Nephron progenitor cell (in vitro differentiated cells): Measurements from ENCODE around the gene COL10A1.
"Not testable (repeated sequence)": the region's sequence is repeated elsewhere in the genome, so short reads cannot be mapped to it uniquely, and the experiment has no call there.

Experiments used
- DNase-seq: peaks from one replicate; pipeline ENCODE4 v3.0.0; 2021
- H3K27ac Mint-ChIP-seq: 2 replicates; pipeline ENCODE4 v1.8.0; 2021; ENCODE audit warnings: mild to moderate bottlenecking, moderate library complexity, mixed read lengths
- H3K27me3 Mint-ChIP-seq: 2 replicates; pipeline ENCODE4 v1.8.0; 2021; ENCODE audit warnings: mild to moderate bottlenecking, low read depth, mixed read lengths; ENCODE audit not compliant: poor library complexity
- H3K36me3 Mint-ChIP-seq: 2 replicates; pipeline ENCODE4 v1.8.0; 2021; ENCODE audit warnings: low read depth, mixed read lengths
- H3K4me1 Mint-ChIP-seq: 2 replicates; pipeline ENCODE4 v1.8.0; 2021; ENCODE audit warnings: mixed read lengths
- H3K4me3 Mint-ChIP-seq: 2 replicates; pipeline ENCODE4 v1.8.0; 2021; ENCODE audit warnings: mild to moderate bottlenecking, moderate library complexity, mixed read lengths
- H3K9me3 Mint-ChIP-seq: 2 replicates; pipeline ENCODE4 v1.8.0; 2021; ENCODE audit warnings: mild to moderate bottlenecking, moderate library complexity, mixed read lengths
- TF ChIP-seq, protein P1 (sequence below): fragments of 200-600 bp; sonication (generic); IDR thresholded peaks from 2 replicates; pipeline ENCODE4 v1.5.0; 2021; ENCODE audit warnings: antibody characterized with exemption

COL10A1 gene

GRCh38 chr6:116100419-116101301 is 25.3 kb downstream of the COL10A1 start, which contains the start of gene NT5DC1:
Gene NT5DC1 (plus strand): TSS chr6:116100853. CDS start chr6:116100931, 78 bp downstream.
- peak within 1 kb of the TSS; percentile 97 for H3K27ac Mint-ChIP-seq
- TF ChIP-seq, protein P1, sequence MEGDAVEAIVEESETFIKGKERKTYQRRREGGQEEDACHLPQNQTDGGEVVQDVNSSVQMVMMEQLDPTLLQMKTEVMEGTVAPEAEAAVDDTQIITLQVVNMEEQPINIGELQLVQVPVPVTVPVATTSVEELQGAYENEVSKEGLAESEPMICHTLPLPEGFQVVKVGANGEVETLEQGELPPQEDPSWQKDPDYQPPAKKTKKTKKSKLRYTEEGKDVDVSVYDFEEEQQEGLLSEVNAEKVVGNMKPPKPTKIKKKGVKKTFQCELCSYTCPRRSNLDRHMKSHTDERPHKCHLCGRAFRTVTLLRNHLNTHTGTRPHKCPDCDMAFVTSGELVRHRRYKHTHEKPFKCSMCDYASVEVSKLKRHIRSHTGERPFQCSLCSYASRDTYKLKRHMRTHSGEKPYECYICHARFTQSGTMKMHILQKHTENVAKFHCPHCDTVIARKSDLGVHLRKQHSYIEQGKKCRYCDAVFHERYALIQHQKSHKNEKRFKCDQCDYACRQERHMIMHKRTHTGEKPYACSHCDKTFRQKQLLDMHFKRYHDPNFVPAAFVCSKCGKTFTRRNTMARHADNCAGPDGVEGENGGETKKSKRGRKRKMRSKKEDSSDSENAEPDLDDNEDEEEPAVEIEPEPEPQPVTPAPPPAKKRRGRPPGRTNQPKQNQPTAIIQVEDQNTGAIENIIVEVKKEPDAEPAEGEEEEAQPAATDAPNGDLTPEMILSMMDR = peak; percentile 26
- peak within 1 kb of the TSS; percentile 95 for H3K4me3 Mint-ChIP-seq

DNA sequence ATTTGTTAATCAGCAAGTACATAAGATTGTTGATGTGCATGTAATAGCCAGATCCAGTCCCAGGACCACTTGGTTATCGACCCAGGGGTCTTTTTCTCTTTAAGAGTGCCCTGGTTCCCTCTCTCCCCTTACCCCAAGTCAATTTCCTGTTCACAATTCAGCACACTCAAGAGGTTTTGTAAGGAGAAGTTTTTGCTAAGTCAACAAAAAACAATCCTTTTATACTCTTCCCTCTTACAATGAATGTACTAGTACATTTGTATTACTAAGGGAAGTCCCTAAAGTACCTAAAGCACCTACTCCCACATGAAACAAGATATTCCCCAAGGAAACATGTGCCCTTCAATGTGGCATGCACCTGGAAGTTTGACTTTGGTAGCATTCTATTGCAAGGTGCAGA is 26.9 kb downstream of the COL10A1 start:
- Mint-ChIP-seq H3K36me3 (peaks cover 14% of the 10 kb centered on the region), H3K4me1 (peaks cover 42% of the 10 kb centered on the region), H3K4me3 (peak overlapping the region; percentile 69), H3K9me3 (peaks cover 22% of the 10 kb centered on the region), H3K27ac (no peak overlapping the region), H3K27me3 (peaks cover 14% of the 10 kb centered on the region)
- DNase-seq = no peak
- TF ChIP-seq, protein P1 = no peak

More at GRCh38 chr6:116100419-116101301, 25.3 kb downstream of the COL10A1 start, which contains the start of gene NT5DC1:
- peak; percentile 85 for DNase-seq
- Mint-ChIP-seq H3K27me3 (peaks cover 9% of the 10 kb centered on the region), H3K4me1 (peaks cover 54% of the 10 kb centered on the region), H3K9me3 (peaks cover 13% of the 10 kb centered on the region), H3K36me3 (peaks cover 11% of the 10 kb centered on the region)

DNA sequence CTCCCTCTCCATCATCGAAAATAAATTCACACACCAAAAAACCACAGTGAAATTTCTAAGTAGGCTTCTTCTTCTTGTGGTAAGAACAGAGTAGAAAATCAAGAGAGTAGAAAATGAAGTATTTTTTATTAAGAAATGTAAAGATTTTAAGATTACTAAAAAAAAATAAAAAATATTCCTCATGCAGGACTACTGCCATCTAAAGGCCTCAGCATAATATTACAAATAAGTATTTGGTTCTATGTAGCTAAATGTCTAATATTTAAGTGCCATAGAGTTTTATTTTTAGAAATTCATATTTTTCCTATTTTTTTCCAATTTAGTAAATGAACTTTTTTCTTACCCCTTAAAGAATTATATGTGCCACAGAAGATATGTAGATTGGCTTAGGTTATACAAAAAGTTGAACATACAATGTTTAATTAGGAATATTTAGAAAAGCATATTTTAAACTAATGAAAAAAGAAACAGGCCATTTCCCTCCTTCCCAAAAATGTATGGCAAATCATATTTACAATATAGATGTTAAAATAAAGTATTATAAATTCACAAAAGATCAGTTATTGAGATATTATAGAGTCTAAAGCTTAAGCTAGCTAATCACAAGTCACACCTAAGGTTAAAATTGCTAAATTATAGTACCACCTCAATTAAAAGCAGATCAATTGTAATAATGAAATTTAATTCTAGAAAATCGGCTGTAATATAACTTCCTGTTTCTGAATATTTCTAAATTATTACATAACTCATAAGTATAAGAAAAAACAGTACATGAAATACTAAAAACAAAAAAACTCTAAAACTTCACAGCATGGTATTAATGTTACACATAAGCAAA is 28.7 kb downstream of the COL10A1 start:
- Mint-ChIP-seq H3K4me1 (peaks cover 26% of the 10 kb centered on the region), H3K27ac (no peak overlapping the region), H3K27me3 (peaks cover 17% of the 10 kb centered on the region), H3K36me3 (peaks cover 14% of the 10 kb centered on the region), H3K9me3 (peaks cover 26% of the 10 kb centered on the region), H3K4me3 (no peak overlapping the region)
- TF ChIP-seq, protein P1 = peak; percentile 38
- DNase-seq = no peak

DNA sequence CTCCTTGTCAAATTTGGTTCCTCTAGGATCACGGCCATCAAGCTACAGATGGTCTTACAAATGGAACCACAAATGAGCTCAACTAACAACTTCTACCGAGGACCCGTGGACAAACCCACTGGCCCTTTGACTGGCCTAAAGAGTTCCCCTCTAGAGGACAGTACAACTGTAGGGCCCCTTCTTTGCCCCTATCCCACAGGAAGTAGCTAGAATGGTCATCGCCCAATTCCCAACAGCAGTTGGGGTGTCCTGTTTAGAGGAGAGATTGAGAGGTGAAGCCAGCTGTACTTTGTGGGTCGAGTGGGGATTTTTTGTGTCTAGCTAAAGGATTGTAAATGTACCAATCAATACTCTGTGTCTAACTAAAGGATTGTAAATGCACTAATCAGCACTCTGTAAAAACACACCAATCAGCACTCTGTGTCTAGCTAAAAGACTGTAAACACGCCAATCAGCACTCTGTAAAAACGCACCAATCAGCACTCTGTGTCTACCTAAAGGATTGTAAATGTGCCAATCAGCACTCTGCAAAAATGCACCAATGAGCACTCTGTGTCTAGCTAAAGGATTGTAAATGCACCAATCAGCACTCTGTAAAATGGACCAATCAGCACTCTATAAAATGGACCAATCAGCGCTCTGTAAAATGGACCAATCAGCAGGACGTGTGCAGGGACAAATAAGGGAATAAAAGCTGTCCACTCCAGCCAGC is 29.7 kb downstream of the COL10A1 start:
- not testable (repeated sequence) for H3K27ac Mint-ChIP-seq, DNase-seq, H3K4me3 Mint-ChIP-seq
- Mint-ChIP-seq H3K9me3 (peaks cover 28% of the 10 kb centered on the region), H3K36me3 (peaks cover 14% of the 10 kb centered on the region), H3K4me1 (peaks cover 16% of the 10 kb centered on the region), H3K27me3 (peaks cover 17% of the 10 kb centered on the region)

GRCh38 chr6:116094041-116094440 is 31.9 kb downstream of the COL10A1 start:
- Mint-ChIP-seq H3K36me3 (peaks cover 14% of the 10 kb centered on the region), H3K4me1 (no peaks in the 10 kb centered on the region), H3K4me3 (no peak overlapping the region), H3K27ac (no peak overlapping the region), H3K9me3 (peaks cover 31% of the 10 kb centered on the region), H3K27me3 (peaks cover 16% of the 10 kb centered on the region)
- TF ChIP-seq, protein P1 = no peak
- DNase-seq = no peak
